OCI-LY1 (cell line): ENCODE data around the gene PIEZO1.

Source experiments
- H2AFZ ChIP-seq: fragments of 200-600 bp; sonication (generic), shearing (Covaris generic); 2 replicates; pipeline ENCODE4 v1.6.0; 2014; ENCODE audit warnings: antibody characterized with exemption, mild to moderate bottlenecking, low read length
- H3F3A ChIP-seq: fragments of 200-600 bp; sonication (generic), shearing (Covaris generic); 2 replicates; pipeline ENCODE4 v1.6.0; 2014; ENCODE audit warnings: mild to moderate bottlenecking, antibody characterized with exemption, low read length, moderate library complexity; ENCODE audit not compliant: insufficient read depth
- H3K27ac ChIP-seq: fragments of 200-600 bp; sonication (generic); 2 replicates; pipeline ENCODE4 v1.5.1; 2014; ENCODE audit warnings: low read length, mixed run types, mild to moderate bottlenecking, low read depth; ENCODE audit not compliant: poor library complexity, severe bottlenecking
- H3K27me3 ChIP-seq: fragments of 200-600 bp; sonication (generic); 2 replicates; pipeline ENCODE4 v1.6.0; 2014; ENCODE audit warnings: antibody characterized with exemption, mild to moderate bottlenecking, low read length, moderate library complexity; ENCODE audit not compliant: insufficient read depth
- H3K36me3 ChIP-seq: fragments of 200-600 bp; sonication (generic); 2 replicates; pipeline ENCODE4 v1.6.1; 2014; ENCODE audit warnings: mild to moderate bottlenecking, antibody characterized with exemption, low read length, moderate library complexity, mixed read lengths; ENCODE audit not compliant: insufficient read depth
- H3K4me1 ChIP-seq: fragments of 200-600 bp; sonication (generic); 2 replicates; pipeline ENCODE4 v1.5.1; 2014; ENCODE audit warnings: mild to moderate bottlenecking, low read length, moderate library complexity; ENCODE audit not compliant: insufficient read depth, severe bottlenecking
- H3K4me2 ChIP-seq: fragments of 200-600 bp; sonication (generic), shearing (Covaris generic); 2 replicates; pipeline ENCODE4 v1.6.1; 2014; ENCODE audit warnings: low read length
- H3K4me3 ChIP-seq: fragments of 200-600 bp; sonication (generic); 2 replicates; pipeline ENCODE4 v1.5.1; 2014; ENCODE audit warnings: low read length, low read depth, mild to moderate bottlenecking, mixed read lengths; ENCODE audit not compliant: poor library complexity, severe bottlenecking
- H3K79me2 ChIP-seq: fragments of 200-600 bp; shearing (Covaris generic); 2 replicates; pipeline ENCODE4 v1.6.1; 2016; ENCODE audit warnings: mixed run types, low read length, mixed read lengths; ENCODE audit not compliant: insufficient read depth
- H3K9ac ChIP-seq: fragments of 200-600 bp; sonication (generic), shearing (Covaris generic); 2 replicates; pipeline ENCODE4 v1.6.1; 2014; ENCODE audit warnings: mild to moderate bottlenecking, low read length, mixed read lengths
- H3K9me2 ChIP-seq: fragments of 200-600 bp; sonication (generic), shearing (Covaris generic); 2 replicates; pipeline ENCODE4 v1.6.1; 2014; ENCODE audit warnings: low read depth, mild to moderate bottlenecking, low read length, mixed read lengths
- H3K9me3 ChIP-seq: fragments of 200-600 bp; shearing (Covaris generic); 2 replicates; pipeline ENCODE4 v1.6.1; 2014; ENCODE audit warnings: low read length, mixed read lengths
- H4K20me1 ChIP-seq: fragments of 200-600 bp; sonication (generic), shearing (Covaris generic); 2 replicates; pipeline ENCODE4 v1.6.0; 2016; ENCODE audit warnings: mild to moderate bottlenecking, low read length; ENCODE audit not compliant: insufficient read depth
- EZH2 ChIP-seq: fragments of 200-600 bp; sonication (generic), shearing (Covaris generic); IDR thresholded peaks from 2 replicates; pipeline ENCODE4 v1.8.0; 2017; ENCODE audit warnings: borderline replicate concordance, mixed run types, mild to moderate bottlenecking, antibody characterized with exemption, low read length, moderate library complexity, mixed read lengths
- TF ChIP-seq, protein P1 (sequence below): fragments of 200-600 bp; sonication (generic), shearing (Covaris generic); IDR thresholded peaks from 2 replicates; pipeline ENCODE4 v1.5.1; 2017; ENCODE audit warnings: mild to moderate bottlenecking, antibody characterized with exemption, low read length, moderate library complexity, mixed read lengths

Gene PIEZO1

DNA sequence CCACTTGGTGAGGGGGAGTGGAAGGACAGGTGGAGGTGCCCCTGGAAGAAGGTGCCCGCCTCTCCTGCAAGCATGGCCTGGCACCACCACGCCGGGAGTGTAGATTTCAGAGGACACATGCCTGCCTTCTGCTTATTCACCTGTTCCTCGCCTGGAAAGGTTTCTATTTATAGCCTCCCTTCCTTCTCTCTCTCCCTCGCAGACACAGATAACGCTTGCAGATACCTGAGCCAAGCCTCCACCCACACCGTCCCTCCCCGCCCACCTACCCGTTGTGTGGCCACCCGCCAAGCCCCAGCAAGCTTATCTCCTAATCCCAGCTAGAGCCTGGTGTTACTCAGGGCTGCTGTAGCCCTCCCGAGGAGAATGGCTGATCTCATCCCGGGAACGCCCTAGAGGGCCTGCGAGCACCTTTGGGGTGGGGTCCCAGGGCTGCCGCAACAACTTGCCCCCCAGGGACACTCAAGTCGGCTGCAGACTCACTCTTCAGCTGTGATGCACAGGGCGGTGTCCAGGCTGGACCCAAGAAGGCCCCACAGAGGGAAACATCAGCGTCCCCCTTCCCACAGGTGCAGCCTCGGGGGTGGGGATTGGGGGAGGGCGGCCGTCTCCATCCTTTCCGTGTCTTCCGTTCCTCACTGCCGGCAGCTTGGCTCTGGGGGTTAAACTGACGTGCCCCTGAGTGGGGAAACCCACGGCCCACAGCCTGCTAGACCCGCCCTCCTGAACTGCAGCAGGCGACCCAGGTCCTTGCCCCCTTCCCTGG lies 96.8 kb downstream of the PIEZO1 start:
- no peak overlapping the region for H3K4me3 ChIP-seq
- no peaks in the 10 kb centered on the region for H3F3A ChIP-seq
- no peak overlapping the region for H3K4me2 ChIP-seq
- no peak overlapping the region for H3K9ac ChIP-seq
- H2AFZ ChIP-seq: no peak overlapping the region
- peaks cover 16% of the 10 kb centered on the region for H3K4me1 ChIP-seq
- H3K9me2 ChIP-seq: no peaks in the 10 kb centered on the region
- no peak overlapping the region for H3K27ac ChIP-seq
- H3K36me3 ChIP-seq: no peaks in the 10 kb centered on the region
- no peaks in the 10 kb centered on the region for H4K20me1 ChIP-seq
- peaks cover 12% of the 10 kb centered on the region; the same call in 1 of the 2 replicates for H3K27me3 ChIP-seq
- TF ChIP-seq, protein P1, sequence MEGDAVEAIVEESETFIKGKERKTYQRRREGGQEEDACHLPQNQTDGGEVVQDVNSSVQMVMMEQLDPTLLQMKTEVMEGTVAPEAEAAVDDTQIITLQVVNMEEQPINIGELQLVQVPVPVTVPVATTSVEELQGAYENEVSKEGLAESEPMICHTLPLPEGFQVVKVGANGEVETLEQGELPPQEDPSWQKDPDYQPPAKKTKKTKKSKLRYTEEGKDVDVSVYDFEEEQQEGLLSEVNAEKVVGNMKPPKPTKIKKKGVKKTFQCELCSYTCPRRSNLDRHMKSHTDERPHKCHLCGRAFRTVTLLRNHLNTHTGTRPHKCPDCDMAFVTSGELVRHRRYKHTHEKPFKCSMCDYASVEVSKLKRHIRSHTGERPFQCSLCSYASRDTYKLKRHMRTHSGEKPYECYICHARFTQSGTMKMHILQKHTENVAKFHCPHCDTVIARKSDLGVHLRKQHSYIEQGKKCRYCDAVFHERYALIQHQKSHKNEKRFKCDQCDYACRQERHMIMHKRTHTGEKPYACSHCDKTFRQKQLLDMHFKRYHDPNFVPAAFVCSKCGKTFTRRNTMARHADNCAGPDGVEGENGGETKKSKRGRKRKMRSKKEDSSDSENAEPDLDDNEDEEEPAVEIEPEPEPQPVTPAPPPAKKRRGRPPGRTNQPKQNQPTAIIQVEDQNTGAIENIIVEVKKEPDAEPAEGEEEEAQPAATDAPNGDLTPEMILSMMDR: no peak
- TF ChIP-seq EZH2: no peak
- H3K9me3 ChIP-seq: no peaks in the 10 kb centered on the region
- no peaks in the 10 kb centered on the region for H3K79me2 ChIP-seq

DNA sequence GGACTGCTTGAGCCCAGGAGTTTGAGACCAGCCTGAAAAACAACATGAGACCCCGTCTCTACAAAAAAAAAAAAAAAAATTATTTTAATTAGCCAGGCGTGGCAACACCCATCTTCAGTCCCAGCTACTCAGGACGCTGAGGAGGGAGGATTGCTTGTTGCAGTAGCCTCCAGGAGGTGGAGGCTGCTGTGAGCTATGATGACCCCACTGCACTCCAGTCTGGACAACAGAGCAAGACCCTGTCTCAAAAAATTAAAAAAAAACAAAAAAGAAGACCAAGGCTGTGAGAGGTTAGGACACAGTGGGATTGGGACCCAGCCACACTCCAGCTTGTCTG lies 97.4 kb downstream of the PIEZO1 start:
- Histone ChIP-seq H3K9ac (no peak overlapping the region), H3K36me3 (no peaks in the 10 kb centered on the region), H3K4me3 (no peak overlapping the region), H3F3A (no peaks in the 10 kb centered on the region), H3K4me2 (no peak overlapping the region), H3K79me2 (no peaks in the 10 kb centered on the region), H3K27ac (no peak overlapping the region), H3K4me1 (peaks cover 16% of the 10 kb centered on the region), H3K27me3 (peaks cover 12% of the 10 kb centered on the region; the same call in 1 of the 2 replicates), H3K9me2 (no peaks in the 10 kb centered on the region), H2AFZ (no peak overlapping the region), H3K9me3 (no peaks in the 10 kb centered on the region), H4K20me1 (no peaks in the 10 kb centered on the region)
- no peak for TF ChIP-seq EZH2
- TF ChIP-seq, protein P1: no peak

DNA sequence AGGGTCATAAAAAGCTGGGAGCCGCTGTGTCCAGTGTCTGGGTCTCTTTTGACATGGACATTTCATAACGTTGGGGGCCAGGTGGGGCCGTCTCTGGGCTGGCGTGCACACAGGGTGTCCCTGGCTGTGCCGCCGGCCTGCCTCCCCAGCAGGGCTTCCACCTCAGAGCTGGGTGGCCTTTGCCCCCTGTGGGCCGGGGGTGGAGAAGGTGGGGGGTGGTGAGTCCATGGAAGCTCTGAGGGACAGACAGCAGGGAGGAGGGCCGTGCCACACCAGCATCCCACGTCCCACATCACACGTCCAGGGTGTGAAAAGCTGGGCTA lies 97.8 kb downstream of the PIEZO1 start:
- Histone ChIP-seq H3K27ac (no peak overlapping the region), H3K4me1 (peaks cover 19% of the 10 kb centered on the region), H3F3A (0 out of 2 replicates have a peak, but pooled peaks cover 3% of the 10 kb centered on the region), H3K79me2 (no peaks in the 10 kb centered on the region), H3K4me3 (no peak overlapping the region), H3K4me2 (no peak overlapping the region), H4K20me1 (no peaks in the 10 kb centered on the region), H3K27me3 (peaks cover 12% of the 10 kb centered on the region; the same call in 1 of the 2 replicates), H3K9me3 (no peaks in the 10 kb centered on the region), H3K36me3 (no peaks in the 10 kb centered on the region), H3K9ac (no peak overlapping the region), H3K9me2 (no peaks in the 10 kb centered on the region), H2AFZ (no peak overlapping the region)
- TF ChIP-seq EZH2: no peak
- TF ChIP-seq, protein P1: no peak
